PFSK-1 (cell line): ENCODE data around the gene SPOUT1.

Source experiments
- FOXP2 ChIP-seq: optimal IDR thresholded peaks from 2 replicates; pipeline ENCODE3; 2011; ENCODE audit warnings: borderline replicate concordance, control low read depth, inconsistent platforms; ENCODE audit not compliant: insufficient read depth; ENCODE audit errors: extremely low read length, extremely low read depth
- POLR2AphosphoS5 ChIP-seq: IDR thresholded peaks from 2 replicates; pipeline ENCODE4 v1.6.1; 2012; ENCODE audit warnings: low read depth, mild to moderate bottlenecking, control low read depth, low read length, moderate library complexity
- SIN3A ChIP-seq: IDR thresholded peaks from 2 replicates; pipeline ENCODE4 v1.6.1; 2012; ENCODE audit warnings: mild to moderate bottlenecking, low read length, moderate library complexity, borderline replicate concordance; ENCODE audit not compliant: insufficient read depth
- TAF1 ChIP-seq: IDR thresholded peaks from 2 replicates; pipeline ENCODE4 v1.6.1; 2012; ENCODE audit warnings: low read length, control low read depth, borderline replicate concordance; ENCODE audit not compliant: insufficient read depth
- TF ChIP-seq, protein P1 (sequence below), 2 experiments: IDR thresholded peaks; 2 replicates each; pipeline versions ENCODE4 v1.6.1 to v1.8.0; 2011 to 2012; ENCODE audit warnings: low read depth in 2 of 2, low read length in 2 of 2, control low read depth in 1 of 2, inconsistent platforms in 1 of 2, mild to moderate bottlenecking in 1 of 2, moderate library complexity in 1 of 2; ENCODE audit not compliant: insufficient read depth in 1 of 2

The SPOUT1 gene

GRCh38 chr9:128810873-128811272 lies 18.7 kb downstream of the SPOUT1 start:
- no peak for TF ChIP-seq FOXP2
- no peak for TF ChIP-seq SIN3A
- no peak for TF ChIP-seq POLR2AphosphoS5
- no peak for TF ChIP-seq TAF1
- TF ChIP-seq, protein P1, sequence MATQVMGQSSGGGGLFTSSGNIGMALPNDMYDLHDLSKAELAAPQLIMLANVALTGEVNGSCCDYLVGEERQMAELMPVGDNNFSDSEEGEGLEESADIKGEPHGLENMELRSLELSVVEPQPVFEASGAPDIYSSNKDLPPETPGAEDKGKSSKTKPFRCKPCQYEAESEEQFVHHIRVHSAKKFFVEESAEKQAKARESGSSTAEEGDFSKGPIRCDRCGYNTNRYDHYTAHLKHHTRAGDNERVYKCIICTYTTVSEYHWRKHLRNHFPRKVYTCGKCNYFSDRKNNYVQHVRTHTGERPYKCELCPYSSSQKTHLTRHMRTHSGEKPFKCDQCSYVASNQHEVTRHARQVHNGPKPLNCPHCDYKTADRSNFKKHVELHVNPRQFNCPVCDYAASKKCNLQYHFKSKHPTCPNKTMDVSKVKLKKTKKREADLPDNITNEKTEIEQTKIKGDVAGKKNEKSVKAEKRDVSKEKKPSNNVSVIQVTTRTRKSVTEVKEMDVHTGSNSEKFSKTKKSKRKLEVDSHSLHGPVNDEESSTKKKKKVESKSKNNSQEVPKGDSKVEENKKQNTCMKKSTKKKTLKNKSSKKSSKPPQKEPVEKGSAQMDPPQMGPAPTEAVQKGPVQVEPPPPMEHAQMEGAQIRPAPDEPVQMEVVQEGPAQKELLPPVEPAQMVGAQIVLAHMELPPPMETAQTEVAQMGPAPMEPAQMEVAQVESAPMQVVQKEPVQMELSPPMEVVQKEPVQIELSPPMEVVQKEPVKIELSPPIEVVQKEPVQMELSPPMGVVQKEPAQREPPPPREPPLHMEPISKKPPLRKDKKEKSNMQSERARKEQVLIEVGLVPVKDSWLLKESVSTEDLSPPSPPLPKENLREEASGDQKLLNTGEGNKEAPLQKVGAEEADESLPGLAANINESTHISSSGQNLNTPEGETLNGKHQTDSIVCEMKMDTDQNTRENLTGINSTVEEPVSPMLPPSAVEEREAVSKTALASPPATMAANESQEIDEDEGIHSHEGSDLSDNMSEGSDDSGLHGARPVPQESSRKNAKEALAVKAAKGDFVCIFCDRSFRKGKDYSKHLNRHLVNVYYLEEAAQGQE (IDR thresholded peaks at IDR 0.05; ENCODE audit: insufficient read depth in 1 of 2, low read depth in 2 of 2, low read length in 2 of 2) = no peak

GRCh38 chr9:128809831-128810230 lies 19.8 kb downstream of the SPOUT1 start:
- TF ChIP-seq POLR2AphosphoS5 = no peak
- TF ChIP-seq, protein P1 (IDR thresholded peaks at IDR 0.05; ENCODE audit: insufficient read depth in 1 of 2, low read depth in 2 of 2, low read length in 2 of 2) = no peak
- no peak for TF ChIP-seq TAF1
- TF ChIP-seq FOXP2 = no peak
- no peak for TF ChIP-seq SIN3A

- TF ChIP-seq SIN3A = no peak
- TF ChIP-seq, protein P1 (IDR thresholded peaks at IDR 0.05; ENCODE audit: insufficient read depth in 1 of 2, low read depth in 2 of 2, low read length in 2 of 2) = no peak
These were observed 20.5 kb downstream of the SPOUT1 start for GRCh38 chr9:128809036-128809599.

- no peak for TF ChIP-seq POLR2AphosphoS5
- no peak for TF ChIP-seq FOXP2
- no peak for TF ChIP-seq SIN3A
- TF ChIP-seq, protein P1 (IDR thresholded peaks at IDR 0.05; ENCODE audit: insufficient read depth in 1 of 2, low read depth in 2 of 2, low read length in 2 of 2) = no peak
- TF ChIP-seq TAF1 = no peak
These were observed 21.1 kb downstream of the SPOUT1 start for GRCh38 chr9:128808543-128808942.

GRCh38 chr9:128807827-128808226 lies 21.8 kb downstream of the SPOUT1 start:
- TF ChIP-seq FOXP2 (no peak), POLR2AphosphoS5 (no peak), SIN3A (no peak), TAF1 (no peak)
- TF ChIP-seq, protein P1 (IDR thresholded peaks at IDR 0.05; ENCODE audit: insufficient read depth in 1 of 2, low read depth in 2 of 2, low read length in 2 of 2) = no peak
